Measurements from ENCODE around the gene LRP3.
"Not testable (repeated sequence)": the region's sequence is repeated elsewhere in the genome, so short reads cannot be mapped to it uniquely, and the experiment has no call there.

LRP3 gene

GRCh38 chr19:33203529-33203928 lies 9.4 kb downstream of the LRP3 start:
- DNase-seq = no peak

GRCh38 chr19:33204136-33204973 lies 10.2 kb downstream of the LRP3 start:
- no peak for DNase-seq

GRCh38 chr19:33205110-33205509 lies 11.0 kb downstream of the LRP3 start:
- no peak for DNase-seq

DNA sequence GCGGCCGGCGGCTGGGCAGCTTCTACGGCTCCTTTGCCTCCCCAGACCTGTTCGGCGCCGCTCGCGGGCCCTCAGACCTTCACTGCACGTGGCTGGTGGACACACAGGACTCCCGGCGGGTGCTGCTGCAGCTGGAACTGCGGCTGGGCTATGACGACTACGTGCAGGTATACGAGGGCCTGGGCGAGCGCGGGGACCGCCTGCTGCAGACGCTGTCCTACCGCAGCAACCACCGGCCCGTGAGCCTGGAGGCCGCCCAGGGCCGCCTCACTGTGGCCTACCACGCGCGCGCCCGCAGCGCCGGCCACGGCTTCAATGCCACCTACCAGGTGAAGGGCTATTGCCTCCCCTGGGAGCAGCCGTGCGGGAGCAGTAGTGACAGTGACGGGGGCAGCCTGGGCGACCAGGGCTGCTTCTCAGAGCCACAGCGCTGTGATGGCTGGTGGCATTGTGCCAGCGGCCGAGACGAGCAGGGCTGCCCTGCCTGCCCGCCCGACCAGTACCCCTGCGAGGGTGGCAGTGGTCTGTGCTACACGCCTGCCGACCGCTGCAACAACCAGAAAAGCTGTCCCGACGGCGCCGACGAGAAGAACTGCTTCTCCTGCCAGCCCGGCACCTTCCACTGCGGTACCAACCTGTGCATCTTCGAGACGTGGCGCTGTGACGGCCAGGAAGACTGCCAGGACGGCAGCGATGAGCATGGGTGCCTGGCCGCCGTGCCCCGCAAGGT lies 11.6 kb downstream of the LRP3 start:
- no peak for DNase-seq

DNA sequence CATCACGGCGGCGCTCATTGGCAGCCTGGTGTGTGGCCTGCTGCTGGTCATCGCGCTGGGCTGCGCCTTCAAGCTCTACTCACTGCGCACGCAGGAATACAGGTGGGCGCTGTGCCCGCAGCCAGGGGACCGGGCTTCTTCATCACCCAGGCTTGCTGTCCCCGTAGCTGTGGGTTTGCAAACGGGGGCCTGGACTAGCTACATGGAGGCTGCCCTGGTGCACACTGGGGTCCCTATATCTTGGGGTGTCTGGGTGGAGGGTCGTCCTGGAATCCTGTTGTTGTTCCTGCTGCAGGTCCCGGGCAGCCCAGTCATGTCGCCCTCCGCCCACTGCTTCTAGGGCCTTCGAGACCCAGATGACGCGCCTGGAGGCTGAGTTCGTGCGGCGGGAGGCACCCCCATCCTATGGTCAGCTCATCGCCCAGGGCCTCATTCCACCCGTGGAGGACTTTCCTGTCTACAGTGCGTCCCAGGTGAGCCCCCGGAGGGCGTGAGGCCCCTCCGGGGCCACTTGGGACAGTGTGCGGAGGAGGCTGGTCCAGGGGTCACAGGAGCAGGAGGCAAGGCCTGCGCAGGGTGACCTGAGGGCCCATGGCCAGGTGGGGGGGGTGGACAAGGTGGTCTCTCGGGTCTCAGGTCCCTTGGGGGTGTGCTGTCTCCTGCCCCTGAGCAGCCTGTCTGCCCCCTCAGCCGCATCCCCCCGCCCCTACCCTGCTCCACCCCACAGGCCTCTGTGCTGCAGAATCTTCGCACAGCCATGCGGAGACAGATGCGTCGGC lies 12.3 kb downstream of the LRP3 start:
- DNase-seq = no peak

DNA sequence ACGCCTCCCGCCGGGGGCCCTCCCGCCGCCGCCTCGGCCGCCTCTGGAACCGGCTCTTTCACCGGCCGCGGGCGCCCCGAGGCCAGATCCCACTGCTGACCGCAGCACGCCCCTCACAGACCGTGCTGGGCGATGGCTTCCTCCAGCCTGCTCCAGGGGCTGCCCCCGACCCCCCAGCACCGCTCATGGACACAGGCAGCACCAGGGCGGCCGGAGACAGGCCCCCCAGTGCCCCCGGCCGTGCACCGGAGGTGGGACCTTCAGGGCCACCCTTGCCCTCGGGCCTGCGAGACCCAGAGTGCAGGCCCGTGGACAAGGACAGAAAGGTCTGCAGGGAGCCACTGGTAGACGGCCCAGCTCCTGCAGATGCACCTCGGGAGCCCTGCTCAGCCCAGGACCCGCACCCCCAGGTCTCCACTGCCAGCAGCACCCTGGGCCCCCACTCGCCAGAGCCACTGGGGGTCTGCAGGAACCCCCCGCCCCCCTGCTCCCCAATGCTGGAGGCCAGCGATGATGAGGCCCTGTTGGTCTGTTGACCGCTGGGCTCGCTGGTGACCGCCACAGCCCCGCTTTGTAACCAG lies 13.0 kb downstream of the LRP3 start:
- no peak for DNase-seq

DNA sequence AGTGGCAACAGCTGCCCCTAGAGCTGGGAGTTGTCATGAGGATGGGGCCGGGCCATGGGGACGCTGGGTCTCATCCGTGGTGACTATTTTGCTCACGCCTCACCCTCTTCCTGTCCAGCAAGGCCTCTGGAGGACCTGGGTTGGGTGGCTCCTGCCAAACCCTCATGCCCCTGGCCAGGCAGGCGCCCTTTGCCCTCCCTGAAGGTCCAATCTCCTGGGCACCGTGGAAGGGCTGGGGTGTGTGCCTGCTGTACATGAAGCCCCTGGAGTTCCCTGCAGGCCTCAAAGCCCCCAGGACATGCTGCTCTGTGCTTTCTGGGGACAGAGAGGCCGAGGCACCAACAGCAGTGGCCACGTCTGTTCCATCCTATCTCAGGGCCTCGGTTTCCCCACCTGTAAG lies 13.8 kb downstream of the LRP3 start:
- DNase-seq = no peak

DNA sequence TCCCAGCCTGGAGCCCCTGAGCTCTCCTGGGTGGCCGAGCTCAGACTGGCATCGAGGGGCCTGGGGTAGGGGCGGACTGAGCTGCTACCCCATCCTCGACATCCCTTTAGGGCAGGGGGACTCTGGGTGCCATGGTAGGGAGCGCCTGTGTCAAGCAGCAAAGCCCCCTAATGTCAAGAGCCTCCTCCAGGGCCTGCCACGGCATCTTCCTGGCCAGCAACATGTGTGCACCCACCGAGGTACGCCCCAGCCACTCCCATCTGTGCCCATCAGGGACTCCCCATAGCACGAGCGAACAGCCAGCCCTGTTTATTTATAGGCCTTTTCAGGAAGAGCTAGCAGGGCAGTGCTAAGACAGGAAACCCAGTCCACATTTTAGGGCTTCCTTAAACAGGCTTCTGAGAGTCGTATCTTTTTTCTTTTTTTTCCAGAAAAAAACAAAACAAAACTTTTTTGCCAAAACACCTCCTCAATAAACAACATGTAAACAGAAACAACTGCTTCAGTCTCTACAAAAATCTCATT lies 14.3 kb downstream of the LRP3 start:
- DNase-seq = no peak

DNA sequence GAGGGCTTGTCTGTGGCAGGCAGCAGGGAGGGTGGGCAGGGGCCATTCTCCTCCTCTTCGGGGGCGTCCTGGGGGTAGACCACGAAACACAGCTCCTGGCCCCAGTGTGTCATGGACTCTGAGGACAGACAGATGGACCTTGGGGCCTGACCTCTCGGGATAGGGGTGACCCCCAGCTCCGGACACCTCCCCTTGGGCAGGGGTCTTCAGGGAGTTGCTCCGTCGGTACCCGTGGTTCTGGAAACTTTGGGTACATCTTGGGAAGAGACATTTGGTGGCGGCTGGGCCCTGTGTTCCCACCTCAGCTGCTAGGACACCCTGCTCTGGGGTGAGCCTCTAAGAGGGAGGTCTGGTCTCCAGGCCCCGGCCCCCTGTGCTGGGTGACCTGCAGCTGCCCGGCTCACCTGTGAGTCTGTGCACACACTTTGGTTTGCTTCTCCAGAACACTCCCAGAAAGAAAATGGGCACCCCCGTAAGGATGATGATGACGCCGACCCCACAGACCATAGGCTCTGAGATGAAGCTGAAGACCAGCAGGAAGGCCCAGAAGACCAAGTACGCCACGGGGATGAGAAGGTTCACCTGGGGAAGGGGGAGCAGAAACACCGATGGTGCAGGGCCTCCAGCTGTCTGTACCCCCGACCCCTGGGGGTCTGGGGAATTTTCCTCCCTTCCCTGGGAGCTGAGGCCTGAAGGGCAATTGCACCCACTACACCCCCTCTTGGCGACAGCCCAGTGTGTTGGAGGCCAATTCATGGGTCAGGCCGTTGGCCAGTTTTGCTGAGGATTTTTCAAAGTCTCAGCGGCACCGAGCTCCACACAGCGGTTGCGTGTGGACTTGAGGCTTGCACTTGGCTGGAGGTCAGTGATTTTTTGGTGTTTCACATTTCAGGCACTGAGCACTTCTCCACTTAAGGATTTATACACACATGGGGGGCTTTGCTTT lies 15.0 kb downstream of the LRP3 start:
- DNase-seq = no peak

DNA sequence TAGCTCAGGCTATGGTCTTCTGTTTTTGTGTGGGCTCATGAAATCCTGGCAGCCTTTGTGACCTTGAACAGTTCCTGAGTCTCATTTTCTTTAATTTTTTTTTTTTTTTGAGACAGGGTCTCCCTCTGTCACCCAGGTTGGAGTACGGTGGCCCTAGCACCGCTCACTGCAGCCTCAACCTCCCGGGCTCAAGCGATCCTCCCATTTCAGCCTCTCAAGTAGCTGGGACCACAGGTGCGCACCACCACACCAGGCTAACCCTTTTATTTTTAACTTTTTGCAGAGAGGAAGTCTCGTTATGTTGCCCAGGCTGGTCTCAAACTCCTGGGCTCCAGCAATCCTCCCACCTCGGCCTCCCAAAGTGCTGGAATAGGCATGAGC lies 15.7 kb downstream of the LRP3 start:
- not testable (repeated sequence) for DNase-seq

- DNase-seq = no peak
Observed at GRCh38 chr19:33210266-33210940, 16.3 kb downstream of the LRP3 start.

- DNase-seq = no peak
Observed at GRCh38 chr19:33211794-33212435, 17.8 kb downstream of the LRP3 start.

- DNase-seq = no peak
Observed at GRCh38 chr19:33212436-33213172, 18.5 kb downstream of the LRP3 start.

- no peak for DNase-seq
Observed at GRCh38 chr19:33214596-33214995, 20.5 kb downstream of the LRP3 start.

- DNase-seq = no peak
Observed at GRCh38 chr19:33215438-33216197, 21.5 kb downstream of the LRP3 start.

GRCh38 chr19:33216198-33216830 lies 22.2 kb downstream of the LRP3 start:
- DNase-seq = no peak

- no peak for DNase-seq
Observed at GRCh38 chr19:33217881-33218280, 23.8 kb downstream of the LRP3 start.

- DNase-seq = no peak
Observed at GRCh38 chr19:33219261-33219815, 25.2 kb downstream of the LRP3 start.

Data from stimulated activated CD4-positive, alpha-beta T cell treated with anti-CD3 and anti-CD28 coated beads, Interleukin-2, amount 100 ng/mL, for 24 hours (primary cell).